H1 (cell line): Measurements from ENCODE around the gene RXFP1. TPM values are rescaled to one million over a fixed set of nuclear protein-coding genes. Genes with fewer than 3 reads are reported as not detected.

ENCODE experiments used
- ATF3 ChIP-seq: IDR thresholded peaks from 2 replicates; pipeline ENCODE4 v1.6.1; 2011; ENCODE audit warnings: low read depth, mild to moderate bottlenecking, low read length; ENCODE audit not compliant: insufficient read depth
- CTCF ChIP-seq, 3 experiments: IDR thresholded peaks; 1 replicate in 2 of 3; 2 replicates in 1 of 3; pipeline versions ENCODE4 v1.5.1 to v1.6.1; 2011; ENCODE audit warnings: low read length in 3 of 3, mild to moderate bottlenecking in 3 of 3, inconsistent platforms in 2 of 3, low read depth in 1 of 3, moderate library complexity in 1 of 3; ENCODE audit not compliant: insufficient read depth in 1 of 3; ENCODE audit errors: control extremely low read depth in 1 of 3
- EZH2 ChIP-seq: fragments of 200-600 bp; sonication (generic); IDR thresholded peaks from 2 replicates; pipeline ENCODE4 v1.7.1; 2012; ENCODE audit warnings: low read depth, mild to moderate bottlenecking, moderate library complexity, low read length, inconsistent platforms; ENCODE audit not compliant: severe bottlenecking
- GTF2F1 ChIP-seq: IDR thresholded peaks from 2 replicates; pipeline ENCODE4 v1.6.1; 2012; ENCODE audit warnings: low read depth, low read length, improper control_type of control experiment, borderline replicate concordance
- POLR2AphosphoS5 ChIP-seq: IDR thresholded peaks from 2 replicates; pipeline ENCODE4 v1.6.1; 2011; ENCODE audit warnings: low read depth, low read length
- SIX5 ChIP-seq: IDR thresholded peaks from 2 replicates; pipeline ENCODE4 v1.6.1; 2011; ENCODE audit warnings: mild to moderate bottlenecking, low read depth, low read length
- TAF7 ChIP-seq: optimal IDR thresholded peaks from 2 replicates; pipeline ENCODE3; 2011; ENCODE audit warnings: low read depth, mild to moderate bottlenecking, inconsistent platforms, low read length, moderate library complexity, borderline replicate concordance
- polyA plus RNA-seq, 7 experiments: library from polyadenylated mRNA; depleted of rRNA in 3 of 7; stranded (reverse) in 5 of 7; unstranded in 2 of 7; fragments of >200 nt in 5 of 7; fragments of 200-250 nt in 2 of 7; gene quantifications; 1 replicate in 5 of 7; 2 replicates in 1 of 7; 4 replicates in 1 of 7; pipeline versions ENCODE4 v1.2.1 to v1.2.3, GENCODE V29; 2011 to 2013; ENCODE audit warnings: missing spikeins in 2 of 7, mixed read lengths in 2 of 7
- total RNA-seq: library from RNA; stranded (reverse); fragmentation: NEBNext Ultra II Directional; extraction: Animal tissue kit (Norgen Biotek cat#: 25700); gene quantifications from 2 replicates; pipeline ENCODE4 v1.2.1, GENCODE V29; 2021

The RXFP1 gene
- total and polyA plus RNA-seq, 2 of the 8 experiments (the other 6 are each of a cell fraction or from before 2014, with no cell fraction given), result 0.14 to 0.56 TPM

- TF ChIP-seq POLR2AphosphoS5, result no peak
- no peak for TF ChIP-seq EZH2
- TF ChIP-seq ATF3, result no peak
- no peak for TF ChIP-seq CTCF (IDR thresholded peaks at IDR 0.05; ENCODE audit: control extremely low read depth in 1 of 3, insufficient read depth in 1 of 3, low read depth in 1 of 3, low read length in 3 of 3)
- no peak for TF ChIP-seq TAF7
- no peak for TF ChIP-seq GTF2F1
- TF ChIP-seq SIX5, result no peak
Observed at GRCh38 chr4:158484173-158484885, 37.4 kb upstream of the RXFP1 start (continued).
